Adrenal gland (tissue), 5 donors: ENCODE results near the gene CD36.

Source experiments
- POLR2A ChIP-seq, 2 donors: fragments of 450-650 bp; IDR thresholded peaks; one replicate each; pipeline ENCODE4 v1.6.1; 2017; ENCODE audit warnings: antibody characterized with exemption in 2 of 2, mild to moderate bottlenecking in 2 of 2, moderate library complexity in 1 of 2
- TF ChIP-seq, protein P1 (sequence below), 6 experiments: fragments of 450-650 bp in 4 of 6; fragments of 200-600 bp in 2 of 6; sonication (generic) in 1 of 6; IDR thresholded peaks; 1 replicate in 5 of 6; 2 replicates in 1 of 6; pipeline versions ENCODE4 v1.5.1 to v1.8.0; 2016 to 2021; ENCODE audit warnings: antibody characterized with exemption in 6 of 6, mild to moderate bottlenecking in 2 of 6, moderate library complexity in 1 of 6
- donor health status: DM: no; HTN: no; CAD: no.

DNA sequence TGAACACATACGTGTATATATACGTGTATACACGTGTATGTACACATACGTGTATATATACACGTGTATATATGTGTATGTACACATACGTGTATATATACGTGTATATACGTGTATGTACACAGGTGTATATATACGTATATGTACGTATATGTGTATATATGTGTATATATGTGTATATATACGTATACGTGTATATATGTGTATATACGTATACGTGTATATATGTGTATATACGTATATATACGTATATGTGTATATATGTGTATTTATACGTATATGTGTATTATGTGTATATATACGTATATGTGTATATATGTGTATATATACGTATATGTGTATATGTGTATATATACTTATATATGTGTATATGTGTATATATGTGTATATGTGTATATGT is 44.3 kb downstream of the CD36 start:
- TF ChIP-seq, protein P1, sequence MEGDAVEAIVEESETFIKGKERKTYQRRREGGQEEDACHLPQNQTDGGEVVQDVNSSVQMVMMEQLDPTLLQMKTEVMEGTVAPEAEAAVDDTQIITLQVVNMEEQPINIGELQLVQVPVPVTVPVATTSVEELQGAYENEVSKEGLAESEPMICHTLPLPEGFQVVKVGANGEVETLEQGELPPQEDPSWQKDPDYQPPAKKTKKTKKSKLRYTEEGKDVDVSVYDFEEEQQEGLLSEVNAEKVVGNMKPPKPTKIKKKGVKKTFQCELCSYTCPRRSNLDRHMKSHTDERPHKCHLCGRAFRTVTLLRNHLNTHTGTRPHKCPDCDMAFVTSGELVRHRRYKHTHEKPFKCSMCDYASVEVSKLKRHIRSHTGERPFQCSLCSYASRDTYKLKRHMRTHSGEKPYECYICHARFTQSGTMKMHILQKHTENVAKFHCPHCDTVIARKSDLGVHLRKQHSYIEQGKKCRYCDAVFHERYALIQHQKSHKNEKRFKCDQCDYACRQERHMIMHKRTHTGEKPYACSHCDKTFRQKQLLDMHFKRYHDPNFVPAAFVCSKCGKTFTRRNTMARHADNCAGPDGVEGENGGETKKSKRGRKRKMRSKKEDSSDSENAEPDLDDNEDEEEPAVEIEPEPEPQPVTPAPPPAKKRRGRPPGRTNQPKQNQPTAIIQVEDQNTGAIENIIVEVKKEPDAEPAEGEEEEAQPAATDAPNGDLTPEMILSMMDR (IDR thresholded peaks at IDR 0.05) = no peak
- TF ChIP-seq POLR2A (IDR thresholded peaks at IDR 0.05) = no peak
